RWPE2 (cell line): ENCODE data around the gene NR2F2.

Source experiments
- ATAC-seq: fragments of 200-7000 bp; cut with Tn5 transposase; 3 replicates; pipeline ENCODE4 v1.9.1; 2021; ENCODE audit warnings: low read depth
- DNase-seq: peaks from one replicate; pipeline ENCODE4 v3.0.0-alpha.2; 2020; ENCODE audit warnings: low spot score
- H3K27ac ChIP-seq: fragments of 450-650 bp; 2 replicates; pipeline ENCODE4 v1.5.1; 2017; ENCODE audit warnings: mild to moderate bottlenecking; ENCODE audit not compliant: poor library complexity, severe bottlenecking
- H3K27me3 ChIP-seq: fragments of 250-450 bp; sonication (Bioruptor Pico); 2 replicates; pipeline ENCODE4 v1.5.1; 2021; ENCODE audit warnings: mild to moderate bottlenecking, moderate library complexity; ENCODE audit not compliant: insufficient read depth, poor library complexity, severe bottlenecking
- H3K36me3 ChIP-seq: fragments of 250-450 bp; sonication (Bioruptor Pico); 2 replicates; pipeline ENCODE4 v1.5.1; 2020; ENCODE audit warnings: low read depth, mild to moderate bottlenecking, moderate library complexity
- H3K4me1 ChIP-seq: fragments of 250-450 bp; sonication (Bioruptor Pico); 2 replicates; pipeline ENCODE4 v1.5.1; 2021; ENCODE audit warnings: mild to moderate bottlenecking, moderate library complexity; ENCODE audit not compliant: insufficient read depth, poor library complexity, severe bottlenecking
- H3K4me3 ChIP-seq: fragments of 250-450 bp; sonication (Bioruptor Pico); 2 replicates; pipeline ENCODE4 v1.5.1; 2021; ENCODE audit warnings: mild to moderate bottlenecking, moderate library complexity; ENCODE audit not compliant: severe bottlenecking
- H3K9me3 ChIP-seq: fragments of 250-450 bp; sonication (Bioruptor Pico); 2 replicates; pipeline ENCODE4 v1.5.1; 2021; ENCODE audit warnings: mild to moderate bottlenecking, moderate library complexity; ENCODE audit not compliant: severe bottlenecking
- CTCF ChIP-seq: fragments of 450-650 bp; IDR thresholded peaks from one replicate; pipeline ENCODE4 v1.5.1; 2017; ENCODE audit warnings: mild to moderate bottlenecking, moderate library complexity; ENCODE audit not compliant: poor library complexity, severe bottlenecking

Gene NR2F2

DNA sequence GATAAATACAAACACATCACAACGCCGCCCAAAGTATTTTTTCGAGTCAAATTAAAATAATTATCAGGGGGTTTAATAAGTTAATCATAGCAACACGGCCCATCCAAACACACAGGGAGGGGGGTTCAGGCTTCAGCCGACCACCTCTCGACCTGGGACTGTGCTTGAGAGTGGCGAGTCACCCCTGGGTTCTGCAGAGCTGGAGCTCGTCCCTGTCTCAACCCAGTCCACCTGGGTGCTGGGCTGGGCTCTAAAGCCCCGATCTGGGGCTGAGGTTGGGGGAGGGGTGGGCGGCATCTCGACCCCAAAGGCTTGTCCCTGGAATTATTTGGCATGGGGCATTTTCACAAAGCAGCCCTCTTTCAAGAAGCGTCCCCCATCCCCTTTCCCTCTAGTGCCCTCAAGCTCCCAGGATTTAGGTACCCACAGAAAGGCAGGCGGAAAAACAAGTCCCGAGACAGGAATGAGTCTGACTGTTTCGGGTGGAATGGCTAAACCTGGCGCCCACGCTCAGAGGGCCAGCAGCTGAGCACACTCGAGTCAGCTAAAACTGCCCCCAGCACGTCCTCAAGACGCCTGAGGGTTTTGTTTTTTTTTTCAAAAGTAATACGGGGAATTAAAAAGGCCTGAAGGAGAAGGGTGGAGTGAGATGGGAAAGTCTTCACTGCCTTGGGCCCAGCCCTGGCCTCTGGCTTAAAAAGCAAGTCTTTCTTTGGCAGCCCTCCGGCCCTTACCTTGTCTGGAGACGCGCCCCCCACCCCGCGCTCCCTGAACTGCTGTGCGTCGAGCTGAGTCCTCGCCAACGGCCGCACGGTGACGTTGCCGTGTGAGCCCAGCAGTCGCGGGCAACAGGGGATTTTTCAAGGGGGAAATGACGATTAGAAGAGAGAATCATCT, 32.5 kb downstream of the NR2F2 start:
- Histone ChIP-seq H3K9me3 (no peaks in the 10 kb centered on the region), H3K36me3 (no peaks in the 10 kb centered on the region), H3K27ac (no peak overlapping the region), H3K4me1 (no peaks in the 10 kb centered on the region), H3K27me3 (peaks cover 82% of the 10 kb centered on the region), H3K4me3 (no peak overlapping the region)
- ATAC-seq = no peak
- DNase-seq = no peak
- TF ChIP-seq CTCF = no peak

- no peak overlapping the region for H3K27ac ChIP-seq
Observed at GRCh38 chr15:96363707-96364106, 33.2 kb downstream of the NR2F2 start.

GRCh38 chr15:96365781-96366525, 35.5 kb downstream of the NR2F2 start:
- Histone ChIP-seq H3K9me3 (no peaks in the 10 kb centered on the region), H3K4me3 (no peak overlapping the region), H3K36me3 (no peaks in the 10 kb centered on the region), H3K27ac (no peak overlapping the region), H3K4me1 (no peaks in the 10 kb centered on the region), H3K27me3 (peaks cover 89% of the 10 kb centered on the region)
- ATAC-seq = no peak
- no peak for TF ChIP-seq CTCF
- DNase-seq = no peak

More at GRCh38 chr15:96363707-96364106, 33.2 kb downstream of the NR2F2 start:
- TF ChIP-seq CTCF = no peak
- no peaks in the 10 kb centered on the region for H3K4me1 ChIP-seq
- H3K4me3 ChIP-seq = no peak overlapping the region
- peaks cover 89% of the 10 kb centered on the region for H3K27me3 ChIP-seq
- ATAC-seq = no peak
- H3K9me3 ChIP-seq = no peaks in the 10 kb centered on the region
- H3K36me3 ChIP-seq = no peaks in the 10 kb centered on the region
- no peak for DNase-seq

DNA sequence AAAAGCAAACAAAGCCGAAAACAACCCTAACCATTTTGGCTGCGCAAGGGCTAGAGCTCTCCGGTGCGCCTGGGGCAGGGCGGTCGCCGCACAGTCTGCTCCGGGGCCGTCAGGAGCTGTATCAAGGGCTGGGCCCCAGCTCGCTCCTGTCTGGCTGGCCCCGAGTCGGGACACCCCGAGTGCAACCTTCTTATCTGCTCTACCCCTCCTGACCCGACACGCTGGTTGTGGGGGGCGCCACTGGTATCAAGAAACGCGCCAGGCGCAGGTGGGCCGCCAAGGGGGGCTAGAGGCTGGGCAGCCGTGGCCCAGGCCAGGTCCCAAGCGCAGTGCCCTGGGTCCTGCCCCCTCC, 36.0 kb downstream of the NR2F2 start:
- H3K27ac ChIP-seq = no peak overlapping the region
- peaks cover 86% of the 10 kb centered on the region for H3K27me3 ChIP-seq
- no peak for DNase-seq
- ATAC-seq = peak; percentile 34; the same call in 1 of the 3 replicates
- H3K4me1 ChIP-seq = no peaks in the 10 kb centered on the region
- H3K4me3 ChIP-seq = no peak overlapping the region
- H3K9me3 ChIP-seq = no peaks in the 10 kb centered on the region
- TF ChIP-seq CTCF = no peak
- H3K36me3 ChIP-seq = no peaks in the 10 kb centered on the region
